ENCODE data around the gene SMAD9.

Gene SMAD9

DNA sequence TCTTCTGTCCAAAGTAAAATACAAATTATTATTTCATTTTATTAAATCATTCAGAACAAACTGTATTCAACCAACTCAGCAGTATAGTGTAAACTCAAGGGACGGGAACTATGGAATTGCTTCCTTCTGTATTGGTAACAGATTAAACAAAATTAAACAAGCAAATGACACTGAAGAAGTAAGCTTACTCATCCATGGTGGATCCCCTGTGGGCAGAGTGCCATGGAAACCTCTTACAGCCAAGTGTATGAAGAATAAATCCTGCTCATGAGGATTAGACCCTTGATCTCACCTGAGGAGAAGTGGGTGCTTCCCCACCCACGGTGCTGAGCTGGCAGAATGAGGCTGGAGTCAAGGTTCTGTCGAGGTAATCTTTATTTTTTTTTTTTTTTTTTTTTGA, 119.0 kb downstream of the SMAD9 start:
- Histone ChIP-seq H3K27me3 (no peaks in the 10 kb centered on the region; the same call in 1 of the 2 replicates), H3K36me3 (no peaks in the 10 kb centered on the region), H3K4me3 (ENCODE audit: low read depth, low read length) (no peak overlapping the region), H3K9me3 (no peaks in the 10 kb centered on the region; the same call in 1 of the 2 replicates), H3K4me1 (no peaks in the 10 kb centered on the region; the same call in 1 of the 2 replicates)
- no peak for TF ChIP-seq CTCF (IDR thresholded peaks at IDR 0.05; ENCODE audit: low read depth, low read length)
- DNase-seq = no peak

GRCh38 chr13:36796052-36796451, 124.0 kb downstream of the SMAD9 start:
- DNase-seq = no peak
- H3K9me3 ChIP-seq = no peaks in the 10 kb centered on the region; the same call in 1 of the 2 replicates
- H3K36me3 ChIP-seq = no peaks in the 10 kb centered on the region
- H3K4me1 ChIP-seq = no peaks in the 10 kb centered on the region; the same call in 1 of the 2 replicates
- peaks cover 9% of the 10 kb centered on the region for H3K27me3 ChIP-seq
- TF ChIP-seq CTCF (IDR thresholded peaks at IDR 0.05; ENCODE audit: low read depth, low read length) = no peak
- no peak overlapping the region for H3K4me3 ChIP-seq (ENCODE audit: low read depth, low read length)

- no peak for TF ChIP-seq CTCF (IDR thresholded peaks at IDR 0.05; ENCODE audit: low read depth, low read length)
- Histone ChIP-seq H3K4me3 (ENCODE audit: low read depth, low read length) (no peak overlapping the region), H3K36me3 (no peaks in the 10 kb centered on the region), H3K27me3 (peaks cover 9% of the 10 kb centered on the region), H3K4me1 (no peaks in the 10 kb centered on the region; the same call in 1 of the 2 replicates), H3K9me3 (no peaks in the 10 kb centered on the region; the same call in 1 of the 2 replicates)
- no peak for DNase-seq
These were observed 124.6 kb downstream of the SMAD9 start for GRCh38 chr13:36795463-36795862.
